Trophoblast cell (in vitro differentiated cells and primary cell): ENCODE results near the gene ACTR3C.

Experiments used
- DNase-seq, 2 donors: peaks; one replicate each; pipeline ENCODE4 v3.0.0-alpha.2; 2016
- H2AFZ ChIP-seq: 2 replicates; pipeline ENCODE4 v1.6.1; 2013; ENCODE audit warnings: low read length, moderate library complexity, mild to moderate bottlenecking; ENCODE audit not compliant: insufficient read depth, poor library complexity
- H2AK5ac ChIP-seq: 2 replicates; pipeline ENCODE4 v1.6.1; 2013; ENCODE audit warnings: mild to moderate bottlenecking, low read length
- H2BK120ac ChIP-seq: 2 replicates; pipeline ENCODE4 v1.6.1; 2013; ENCODE audit warnings: low read length, mild to moderate bottlenecking, moderate library complexity; ENCODE audit not compliant: insufficient read depth, poor library complexity
- H2BK12ac ChIP-seq: 2 replicates; pipeline ENCODE4 v1.6.1; 2013; ENCODE audit warnings: mild to moderate bottlenecking, low read length, moderate library complexity
- H2BK5ac ChIP-seq: 2 replicates; pipeline ENCODE4 v1.6.1; 2013; ENCODE audit warnings: low read length, low read depth, moderate library complexity, mild to moderate bottlenecking; ENCODE audit not compliant: poor library complexity
- H3K14ac ChIP-seq: 2 replicates; pipeline ENCODE4 v1.6.1; 2013; ENCODE audit warnings: mild to moderate bottlenecking, low read length
- H3K18ac ChIP-seq: 2 replicates; pipeline ENCODE4 v1.6.1; 2013; ENCODE audit warnings: mild to moderate bottlenecking, low read length
- H3K23ac ChIP-seq: 2 replicates; pipeline ENCODE4 v1.6.1; 2013; ENCODE audit warnings: low read length
- H3K27ac ChIP-seq: 2 replicates; pipeline ENCODE4 v1.5.1; 2013; ENCODE audit warnings: low read depth, mild to moderate bottlenecking, inconsistent platforms, low read length, moderate library complexity
- H3K27me3 ChIP-seq: 2 replicates; pipeline ENCODE4 v1.6.1; 2013; ENCODE audit warnings: inconsistent platforms, mild to moderate bottlenecking, low read length, moderate library complexity; ENCODE audit not compliant: insufficient read depth
- H3K36me3 ChIP-seq, 2 experiments: 1 replicate in 1 of 2; 2 replicates in 1 of 2; pipeline ENCODE4 v1.6.1; 2013; ENCODE audit warnings: low read length in 2 of 2, mild to moderate bottlenecking in 2 of 2, moderate library complexity in 1 of 2; ENCODE audit not compliant: insufficient read depth in 2 of 2, control insufficient read depth in 1 of 2
- H3K4ac ChIP-seq: 2 replicates; pipeline ENCODE4 v1.6.1; 2013; ENCODE audit warnings: low read depth, mild to moderate bottlenecking, low read length, moderate library complexity
- H3K4me1 ChIP-seq, 2 experiments: 1 replicate in 1 of 2; 2 replicates in 1 of 2; pipeline ENCODE4 v1.6.1; 2013; ENCODE audit warnings: low read length in 2 of 2, mild to moderate bottlenecking in 2 of 2, moderate library complexity in 1 of 2; ENCODE audit not compliant: insufficient read depth in 2 of 2, control insufficient read depth in 1 of 2
- H3K4me2 ChIP-seq: 2 replicates; pipeline ENCODE4 v1.6.1; 2013; ENCODE audit warnings: inconsistent platforms, mild to moderate bottlenecking, low read length, moderate library complexity
- H3K4me3 ChIP-seq: 2 replicates; pipeline ENCODE4 v1.5.1; 2013; ENCODE audit warnings: mild to moderate bottlenecking, low read depth, low read length, inconsistent platforms
- H3K79me1 ChIP-seq: one replicate; pipeline ENCODE4 v1.6.1; 2013; ENCODE audit warnings: low read length
- H3K79me2 ChIP-seq: 2 replicates; pipeline ENCODE4 v1.6.1; 2013; ENCODE audit warnings: low read length, mild to moderate bottlenecking; ENCODE audit not compliant: control insufficient read depth, insufficient read depth, poor library complexity
- H3K9ac ChIP-seq: 2 replicates; pipeline ENCODE4 v1.6.1; 2013; ENCODE audit warnings: mild to moderate bottlenecking, low read length
- H3K9me3 ChIP-seq: 2 replicates; pipeline ENCODE4 v1.6.1; 2013; ENCODE audit warnings: low read depth, mild to moderate bottlenecking, control low read depth, inconsistent platforms, low read length; ENCODE audit not compliant: insufficient read depth
- H4K12ac ChIP-seq: 2 replicates; pipeline ENCODE4 v1.6.1; 2013; ENCODE audit warnings: low read depth, mild to moderate bottlenecking, low read length, moderate library complexity
- H4K8ac ChIP-seq: 2 replicates; pipeline ENCODE4 v1.6.1; 2013; ENCODE audit warnings: low read depth, mild to moderate bottlenecking, low read length, moderate library complexity
- H4K91ac ChIP-seq: one replicate; pipeline ENCODE4 v1.6.1; 2013; ENCODE audit warnings: low read depth, mild to moderate bottlenecking, low read length, moderate library complexity
- WGBS: extraction: QIAGEN DNeasy Blood & Tissue Kit; methylation state at CpG from one replicate; pipeline ENCODE4 v1.1.7; 2013; ENCODE audit warnings: missing lambda C conversion rate; ENCODE audit not compliant: insufficient read length, insufficient coverage; ENCODE audit errors: extremely low coverage; 5-methylcytosine and 5-hydroxymethylcytosine counted together

ACTR3C gene

DNA sequence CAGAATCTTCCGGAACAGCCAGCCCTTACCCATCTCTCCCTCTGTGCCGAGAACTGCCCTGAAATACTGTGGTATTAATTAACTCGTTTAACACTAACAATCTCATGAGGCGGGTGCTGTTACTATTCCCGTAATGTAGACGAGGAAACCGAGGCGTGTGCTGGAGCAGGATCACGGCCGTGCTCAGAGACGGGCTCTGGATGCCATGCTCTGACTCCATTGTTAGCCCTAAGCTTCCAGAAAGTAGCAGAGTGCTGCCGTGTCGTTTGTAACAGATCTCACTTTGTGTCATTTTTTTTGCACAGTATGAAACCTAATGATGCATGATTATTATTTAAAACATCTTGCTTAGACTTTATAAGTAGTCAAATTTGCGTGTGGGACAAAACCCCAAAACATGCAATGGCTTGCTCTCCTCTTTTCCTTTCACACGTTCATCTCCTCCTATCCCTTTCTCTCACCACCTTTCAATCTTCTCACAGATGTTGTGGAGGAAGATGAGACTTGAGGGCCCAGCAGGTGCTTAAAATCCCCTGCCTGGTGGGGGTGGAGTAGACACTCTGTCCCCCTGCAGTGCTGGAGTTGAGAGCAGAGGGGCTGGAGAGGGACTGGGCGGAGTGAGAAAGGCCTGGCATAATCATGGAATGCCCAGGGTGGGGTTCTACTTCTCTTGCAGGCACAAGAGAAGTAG is 482 bp upstream of the ACTR3C start:
- H3K36me3 ChIP-seq, result no peaks in the 10 kb centered on the region
- H2AK5ac ChIP-seq, result peak overlapping the region; percentile 84

DNA sequence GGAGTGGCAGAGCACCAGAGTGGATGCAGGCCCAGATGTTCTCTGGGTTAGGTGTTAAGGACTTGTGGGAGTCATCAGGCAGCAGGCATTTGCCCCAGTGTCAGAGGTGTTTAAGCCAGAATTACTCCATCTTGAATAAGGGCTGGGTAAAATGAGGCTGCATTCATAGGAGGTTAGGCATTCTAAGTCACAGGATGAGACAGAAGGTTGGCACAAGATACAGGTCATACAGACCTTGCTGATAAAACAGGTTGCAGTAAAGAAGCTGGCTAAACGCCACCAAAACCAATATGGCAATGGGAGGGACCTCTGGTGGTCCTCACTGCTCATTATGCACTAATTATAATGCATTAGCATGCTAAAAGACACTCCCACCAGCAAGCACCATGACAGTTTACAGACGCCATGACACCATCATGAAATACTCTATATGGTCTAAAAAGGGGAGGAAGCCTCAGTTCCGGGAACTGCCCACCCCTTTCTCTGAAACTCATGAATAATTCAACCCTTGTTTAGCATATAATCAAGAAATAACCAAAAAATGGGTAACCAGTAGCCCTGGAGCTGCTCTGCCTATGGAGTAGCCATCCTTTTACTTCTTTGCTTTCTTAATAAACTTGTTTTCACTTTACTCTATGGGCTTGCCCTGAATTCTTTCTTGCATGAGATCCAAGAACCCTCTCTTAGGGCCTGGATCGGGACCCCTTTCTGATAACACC is 1.1 kb downstream of the ACTR3C start:
- Histone ChIP-seq H3K79me2 (peaks cover 2% of the 10 kb centered on the region), H2BK5ac (no peak overlapping the region), H4K12ac (no peak overlapping the region), H3K23ac (no peak overlapping the region), H3K4me3 (no peak overlapping the region), H3K27me3 (no peaks in the 10 kb centered on the region), H3K9ac (no peak overlapping the region), H3K79me1 (peaks cover 37% of the 10 kb centered on the region), H3K4me2 (no peak overlapping the region), H3K4me1 (peaks cover 21 to 25% of the 10 kb centered on the region in 2 experiments), H2BK12ac (peak overlapping the region; percentile 55), H3K9me3 (peaks cover 3% of the 10 kb centered on the region), H4K91ac (peak overlapping the region; percentile 17), H3K36me3 (no peaks in the 10 kb centered on the region), H3K18ac (no peak overlapping the region), H3K27ac (no peak overlapping the region), H4K8ac (no peak overlapping the region), H2AFZ (no peak overlapping the region), H3K4ac (no peak overlapping the region), H2BK120ac (peak overlapping the region; percentile 70), H2AK5ac (peak overlapping the region; percentile 89), H3K14ac (peak overlapping the region; percentile 43)
- DNase-seq, result peak in 1 of 2 donors; percentile 47
- WGBS, result no CpG with 5 or more reads among the region's 4 CpGs

More for the DNA sequence above, 482 bp upstream of the ACTR3C start:
- Histone ChIP-seq H3K9me3 (peaks cover 3% of the 10 kb centered on the region), H3K9ac (no peak overlapping the region), H3K4me1 (peaks cover 24 to 29% of the 10 kb centered on the region in 2 experiments), H3K27ac (peak overlapping the region; percentile 62), H4K8ac (peak overlapping the region; percentile 63), H2AFZ (peak overlapping the region; percentile 67), H2BK120ac (peak overlapping the region; percentile 42), H3K4me2 (no peak overlapping the region), H3K4me3 (no peak overlapping the region), H3K27me3 (no peaks in the 10 kb centered on the region), H4K91ac (peak overlapping the region; percentile 57), H3K14ac (peak overlapping the region; percentile 78), H3K79me1 (peaks cover 41% of the 10 kb centered on the region), H2BK5ac (peak overlapping the region; percentile 49), H4K12ac (peak overlapping the region; percentile 28), H3K79me2 (peaks cover 2% of the 10 kb centered on the region), H3K18ac (peak overlapping the region; percentile 11), H3K4ac (no peak overlapping the region), H2BK12ac (peak overlapping the region; percentile 80), H3K23ac (no peak overlapping the region)
- DNase-seq, result peak in 1 of 2 donors; percentile 43
- no CpG with 5 or more reads among the region's 16 CpGs for WGBS

DNA sequence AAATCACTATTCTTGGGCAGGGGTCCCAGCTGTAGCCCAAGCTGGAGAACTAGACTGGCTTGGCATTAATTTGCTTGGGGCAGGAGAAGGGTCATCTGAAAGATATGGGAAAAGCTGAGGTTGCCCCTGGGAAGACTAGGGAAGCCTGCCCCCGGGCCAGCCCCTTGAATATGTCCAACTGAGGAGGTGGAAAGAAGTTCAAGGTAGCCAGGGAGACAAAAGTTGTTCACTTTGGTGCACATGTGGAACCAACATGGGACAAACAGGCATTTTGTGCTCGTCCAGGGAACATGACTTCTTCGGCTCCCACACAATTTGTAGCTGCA is 1.6 kb downstream of the ACTR3C start:
- no peak overlapping the region for H4K12ac ChIP-seq
- H3K79me2 ChIP-seq, result peaks cover 2% of the 10 kb centered on the region
- no peak overlapping the region for H3K27ac ChIP-seq
- H3K4me1 ChIP-seq, result peaks cover 21 to 25% of the 10 kb centered on the region in 2 experiments
- H3K9ac ChIP-seq, result no peak overlapping the region
- H3K18ac ChIP-seq, result no peak overlapping the region
- no CpG with 5 or more reads among the region's 3 CpGs for WGBS
- no peak overlapping the region for H3K4me3 ChIP-seq
- no peak overlapping the region for H3K4ac ChIP-seq
- peak overlapping the region; percentile 55 for H2BK12ac ChIP-seq
- H3K79me1 ChIP-seq, result peaks cover 37% of the 10 kb centered on the region
- peak overlapping the region; percentile 42 for H3K14ac ChIP-seq
- H3K27me3 ChIP-seq, result no peaks in the 10 kb centered on the region
- DNase-seq, result no peak
- no peak overlapping the region for H3K4me2 ChIP-seq
- H4K91ac ChIP-seq, result peak overlapping the region; percentile 7
- H3K23ac ChIP-seq, result no peak overlapping the region
- peak overlapping the region; percentile 1 for H2BK5ac ChIP-seq
- H2AFZ ChIP-seq, result no peak overlapping the region
- peak overlapping the region; percentile 6 for H2AK5ac ChIP-seq
- peak overlapping the region; percentile 2 for H2BK120ac ChIP-seq
- H4K8ac ChIP-seq, result no peak overlapping the region
- H3K9me3 ChIP-seq, result peaks cover 3% of the 10 kb centered on the region
- no peaks in the 10 kb centered on the region for H3K36me3 ChIP-seq

DNA sequence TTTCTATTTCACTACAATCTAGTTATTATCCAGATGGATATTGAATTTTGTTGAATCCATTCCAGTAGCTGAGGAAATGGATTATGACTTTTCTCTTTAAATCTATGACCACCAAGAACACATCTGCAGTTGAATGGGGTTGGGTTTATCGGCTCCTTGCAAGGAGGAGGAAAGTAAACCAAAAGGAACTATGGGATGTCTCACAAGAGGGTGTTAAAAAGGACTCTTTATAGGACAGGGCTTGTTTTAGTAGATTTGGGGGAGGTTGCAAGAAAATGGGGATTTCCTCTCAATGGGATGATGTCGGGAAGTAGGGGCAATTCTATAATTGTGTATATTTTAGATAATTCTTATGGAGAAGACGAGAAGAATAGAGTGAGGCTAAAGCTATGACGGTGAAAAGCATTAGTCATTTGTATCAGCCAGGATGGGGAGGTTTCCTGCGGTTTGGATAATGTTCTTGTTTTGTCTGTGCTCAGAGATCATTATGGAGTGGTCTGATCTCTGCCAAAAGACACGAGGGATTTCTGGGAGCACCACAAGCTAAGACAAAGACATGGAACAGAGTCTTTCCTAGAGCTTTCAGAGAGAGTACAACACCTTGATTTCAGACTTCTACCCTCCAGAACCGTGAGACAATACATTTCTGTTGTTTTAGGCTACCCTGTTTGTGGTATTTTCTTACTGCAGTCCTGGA is 5.4 kb downstream of the ACTR3C start:
- Histone ChIP-seq H3K18ac (no peak overlapping the region), H2BK5ac (no peak overlapping the region), H2BK12ac (peak overlapping the region; percentile 82), H3K79me1 (peaks cover 29% of the 10 kb centered on the region), H4K91ac (no peak overlapping the region), H4K8ac (peak overlapping the region; percentile 28), H3K14ac (no peak overlapping the region), H3K27ac (peak overlapping the region; percentile 31), H2AK5ac (no peak overlapping the region), H3K79me2 (peaks cover 1% of the 10 kb centered on the region), H3K4me2 (no peak overlapping the region), H3K9me3 (peaks cover 4% of the 10 kb centered on the region), H3K4ac (no peak overlapping the region), H3K4me3 (no peak overlapping the region), H3K9ac (no peak overlapping the region), H2BK120ac (peak overlapping the region; percentile 47), H3K4me1 (peaks cover 17 to 21% of the 10 kb centered on the region in 2 experiments), H2AFZ (no peak overlapping the region), H3K36me3 (no peaks in the 10 kb centered on the region), H3K27me3 (no peaks in the 10 kb centered on the region), H4K12ac (no peak overlapping the region), H3K23ac (no peak overlapping the region)
- WGBS, result no CpG with 5 or more reads among the region's 7 CpGs
- DNase-seq, result no peak
